ENCODE results near the gene CORT. TPM values are rescaled to one million over a fixed set of nuclear protein-coding genes. Genes with fewer than 3 reads are reported as not detected.
A peak's percentile ranks its signal among the peaks of the same experiment; 100 is the strongest.
"Not testable (repeated sequence)": the region's sequence is repeated elsewhere in the genome, so short reads cannot be mapped to it uniquely, and the experiment has no call there.

The CORT gene
- total RNA-seq, 2 experiments from 2014 or later, result 0.50 TPM; not detected in 1

GRCh38 chr1:10470043-10470442 lies 20.2 kb downstream of the CORT start:
- Mint-ChIP-seq H3K4me3 (no peak overlapping the region), H3K36me3 (ENCODE audit: low read depth) (peaks cover 21% of the 10 kb centered on the region), H3K9me3 (no peaks in the 10 kb centered on the region), H3K27me3 (no peaks in the 10 kb centered on the region), H3K27ac (no peak overlapping the region), H3K4me1 (peaks cover 38% of the 10 kb centered on the region)
- ChIA-PET POLR2A (no interaction called here), CTCF (no interaction called here)
- no peak for DNase-seq

GRCh38 chr1:10471411-10472219 lies 21.8 kb downstream of the CORT start:
- H3K27ac Mint-ChIP-seq, result peak overlapping the region; percentile 77
- peaks cover 25% of the 10 kb centered on the region for H3K36me3 Mint-ChIP-seq (ENCODE audit: low read depth)
- peak overlapping the region; percentile 81 for H3K4me3 Mint-ChIP-seq
- no peaks in the 10 kb centered on the region for H3K9me3 Mint-ChIP-seq
- POLR2A ChIA-PET, result interaction anchor here (0.8 to 1.9 kb wide), 2 partner anchors 8 to 41 kb away, joined by 3 to 5 read pairs; no protein-coding TSS in a partner anchor
- peak; percentile 17 for DNase-seq
- no peaks in the 10 kb centered on the region for H3K27me3 Mint-ChIP-seq
- peaks cover 53% of the 10 kb centered on the region for H3K4me1 Mint-ChIP-seq
- CTCF ChIA-PET, result interaction anchor here (0.6 to 1.9 kb wide), 2 partner anchors 23 to 820 kb away, joined by 4 to 11 read pairs; no protein-coding TSS in a partner anchor

DNA sequence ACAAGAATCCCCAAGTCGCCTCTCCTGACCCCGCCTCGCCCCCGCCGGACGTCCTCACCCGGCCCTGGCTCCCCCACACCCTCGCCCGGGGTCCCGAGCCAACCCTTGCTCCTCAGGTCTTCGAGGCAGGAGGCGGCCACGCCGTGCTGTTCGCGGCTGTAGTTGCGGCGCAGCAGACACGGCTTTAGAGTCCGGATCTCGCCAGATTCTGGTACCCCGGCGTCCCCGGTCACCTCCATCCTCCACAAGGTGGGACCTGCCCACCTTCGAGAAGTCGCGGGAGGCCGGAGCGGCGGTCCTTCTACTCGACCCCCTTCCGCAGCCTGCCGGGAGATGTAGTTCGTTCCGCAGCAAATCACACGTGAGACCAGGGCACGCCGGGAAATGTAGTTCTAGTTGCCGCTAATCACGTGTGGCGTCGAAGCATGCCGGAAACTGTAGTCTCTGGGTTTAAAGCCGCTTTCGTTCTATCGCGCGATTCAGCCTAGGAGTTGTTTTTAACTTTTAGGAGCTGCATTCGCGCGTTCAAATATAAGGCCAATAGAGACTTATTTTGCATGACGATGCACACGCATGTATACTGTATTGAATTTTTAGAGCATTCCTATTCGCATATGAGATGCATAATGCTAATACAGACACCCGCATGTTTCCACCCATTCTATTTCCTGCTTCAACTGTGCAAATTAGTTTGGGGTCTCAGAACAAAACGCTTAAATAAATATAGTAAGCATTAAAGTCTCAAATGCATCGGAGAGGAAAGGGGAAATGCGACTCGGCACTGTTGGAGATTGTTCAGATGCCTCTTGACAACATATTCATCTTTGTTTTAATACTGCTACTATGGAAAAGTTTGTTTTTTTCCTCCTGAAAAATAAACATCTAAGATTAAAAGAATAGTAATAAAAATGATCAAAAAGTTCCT lies 22.7 kb downstream of the CORT start, which contains the start of gene DFFA:
Gene DFFA (minus strand): TSS at position 310 of the 925 bp plus-strand sequence. CDS start 71 bp downstream, at position 239.
- no peaks in the 10 kb centered on the region for H3K27me3 Mint-ChIP-seq
- H3K4me3 Mint-ChIP-seq, result peak within 1 kb of the TSS; percentile 81
- H3K9me3 Mint-ChIP-seq, result no peaks in the 10 kb centered on the region
- peak; percentile 94 for DNase-seq
- peaks cover 22% of the 10 kb centered on the region for H3K36me3 Mint-ChIP-seq (ENCODE audit: low read depth)
- POLR2A ChIA-PET, result interaction anchor here (1.9 kb wide), 1 partner anchor 9 kb away, joined by 5 read pairs; no protein-coding TSS in a partner anchor
- peaks cover 54% of the 10 kb centered on the region for H3K4me1 Mint-ChIP-seq
- CTCF ChIA-PET, result interaction anchor here (0.6 to 1.9 kb wide), 4 partner anchors 22 to 819 kb away, joined by 3 to 11 read pairs (median 4); no protein-coding TSS in a partner anchor
- peak within 1 kb of the TSS; percentile 77 for H3K27ac Mint-ChIP-seq

DNA sequence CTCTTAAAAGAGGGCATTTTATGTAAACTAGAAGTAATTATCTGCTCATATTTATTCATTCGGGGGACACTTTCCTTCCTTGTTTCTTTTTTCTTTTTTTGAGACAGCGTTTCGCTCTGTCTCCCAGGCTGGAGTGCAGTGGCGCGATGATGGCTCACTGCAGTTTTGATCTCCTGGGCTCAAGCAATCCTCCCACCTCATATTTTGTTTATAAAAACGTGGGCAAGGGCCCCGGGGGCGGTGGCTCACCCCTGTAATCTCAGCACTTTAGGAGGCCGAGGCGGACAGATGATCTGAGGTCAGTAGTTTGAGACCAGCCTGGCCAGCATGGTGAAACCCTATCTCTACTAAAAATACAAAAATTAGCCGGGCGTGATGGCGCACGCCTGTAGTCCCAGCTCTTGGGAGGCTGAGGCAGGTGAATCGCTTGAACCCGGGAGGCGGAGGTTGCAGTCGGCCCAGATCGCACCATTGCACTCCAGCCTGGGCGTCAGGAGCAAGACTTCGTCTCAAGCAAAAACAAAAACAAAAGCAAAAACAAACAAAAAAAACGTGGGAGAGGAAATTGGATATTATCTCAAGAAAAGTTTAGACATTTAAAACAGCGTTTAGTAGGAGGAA lies 23.4 kb downstream of the CORT start:
- ChIA-PET POLR2A (interaction anchor here (1.9 kb wide), 1 partner anchor 10 kb away, joined by 5 read pairs; no protein-coding TSS in a partner anchor), CTCF (interaction anchor here (1.0 to 1.9 kb wide), 3 partner anchors 21 to 42 kb away, joined by 3 to 11 read pairs (median 3); no protein-coding TSS in a partner anchor)
- DNase-seq, result no peak
- Mint-ChIP-seq H3K27ac (peak overlapping the region; percentile 77), H3K36me3 (ENCODE audit: low read depth) (peaks cover 16% of the 10 kb centered on the region), H3K4me1 (peaks cover 51% of the 10 kb centered on the region), H3K4me3 (no peak overlapping the region), H3K9me3 (no peaks in the 10 kb centered on the region), H3K27me3 (no peaks in the 10 kb centered on the region)

DNA sequence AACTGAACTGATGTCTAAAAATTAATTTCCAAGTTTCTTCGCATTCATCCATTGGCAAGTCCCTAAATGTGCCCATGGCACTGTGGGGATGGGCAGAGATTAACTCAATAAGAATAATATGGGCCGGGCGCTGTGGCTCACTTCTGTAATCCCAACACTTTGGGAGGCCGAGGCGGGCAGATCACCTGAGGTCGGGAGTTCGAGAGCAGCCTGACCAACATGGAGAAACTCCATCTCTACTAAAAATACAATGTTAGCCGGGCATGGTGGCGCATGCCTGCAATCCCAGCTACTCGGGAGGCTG lies 24.4 kb downstream of the CORT start:
- DNase-seq; CTCF ChIA-PET; H3K9me3 Mint-ChIP-seq; H3K27me3 Mint-ChIP-seq; H3K36me3 Mint-ChIP-seq (ENCODE audit: low read depth): not testable (repeated sequence)
- Mint-ChIP-seq H3K4me1 (peaks cover 50% of the 10 kb centered on the region), H3K4me3 (peak overlapping the region; percentile 92), H3K27ac (peak overlapping the region; percentile 78)
- POLR2A ChIA-PET, result interaction anchor here (0.9 to 1.5 kb wide), 3 partner anchors 12 to 43 kb away, joined by 3 to 11 read pairs (median 5); no protein-coding TSS in a partner anchor

GRCh38 chr1:10474613-10475507 lies 25.0 kb downstream of the CORT start, which contains the start of gene PEX14:
TSS of gene PEX14 (plus strand) at chr1:10474950. CDS start at chr1:10474967, 17 bp downstream.
- Mint-ChIP-seq H3K9me3 (no peaks in the 10 kb centered on the region), H3K4me3 (peak within 1 kb of the TSS; percentile 92), H3K27ac (peak within 1 kb of the TSS; percentile 80), H3K36me3 (ENCODE audit: low read depth) (peaks cover 10% of the 10 kb centered on the region), H3K27me3 (no peaks in the 10 kb centered on the region), H3K4me1 (peaks cover 50% of the 10 kb centered on the region)
- ChIA-PET POLR2A (interaction anchor here (0.7 to 1.5 kb wide), 9 partner anchors 11 to 531 kb away, joined by 3 to 11 read pairs (median 4); partner anchors contain the start of genes CENPS, LZIC, NMNAT1 and PGD), CTCF (interaction anchor here (1.0 to 1.3 kb wide), 3 partner anchors 20 to 44 kb away, joined by 3 to 8 read pairs (median 4); partner anchors contain the start of gene CENPS)
- peak; percentile 92 for DNase-seq

DNA sequence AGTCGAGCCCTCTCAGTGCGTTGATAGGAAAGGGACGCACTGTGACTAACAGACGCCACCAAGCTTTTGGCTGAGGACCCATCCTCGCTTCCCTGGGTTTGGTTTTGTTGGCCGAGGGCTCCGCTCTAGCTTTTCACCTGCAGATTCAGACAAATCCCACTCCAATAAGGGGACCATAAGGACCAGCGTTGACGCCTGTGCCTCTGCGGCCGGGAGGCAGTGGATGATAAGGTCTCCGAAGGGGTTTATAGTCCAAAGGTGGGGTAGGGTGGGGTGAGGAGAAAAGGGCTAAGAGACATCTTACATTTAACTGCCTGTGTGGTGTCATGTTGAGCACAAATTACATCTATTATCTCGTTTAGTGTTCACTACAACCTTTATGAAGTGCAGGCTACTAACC lies 25.7 kb downstream of the CORT start:
- peaks cover 50% of the 10 kb centered on the region for H3K4me1 Mint-ChIP-seq

GRCh38 chr1:10479296-10479695 lies 29.5 kb downstream of the CORT start:
- POLR2A ChIA-PET, result no interaction called here
- DNase-seq, result no peak
- Mint-ChIP-seq H3K4me1 (peaks cover 23% of the 10 kb centered on the region), H3K27me3 (no peaks in the 10 kb centered on the region), H3K4me3 (no peak overlapping the region), H3K9me3 (no peaks in the 10 kb centered on the region), H3K27ac (no peak overlapping the region), H3K36me3 (ENCODE audit: low read depth) (peaks cover 10% of the 10 kb centered on the region)
- CTCF ChIA-PET, result no interaction called here

More for the DNA sequence above, 25.7 kb downstream of the CORT start:
- Mint-ChIP-seq H3K4me3 (peak overlapping the region; percentile 92), H3K27me3 (no peaks in the 10 kb centered on the region), H3K9me3 (no peaks in the 10 kb centered on the region), H3K36me3 (ENCODE audit: low read depth) (peaks cover 10% of the 10 kb centered on the region), H3K27ac (peak overlapping the region; percentile 80)
- DNase-seq, result no peak
- ChIA-PET CTCF (interaction anchor here (1.0 to 1.3 kb wide), 3 partner anchors 19 to 45 kb away, joined by 3 to 8 read pairs (median 4); partner anchors contain the start of gene CENPS), POLR2A (interaction anchor here (0.7 to 1.5 kb wide), 8 partner anchors 11 to 532 kb away, joined by 3 to 11 read pairs (median 4); partner anchors contain the start of genes CENPS, LZIC, NMNAT1 and PGD)

GRCh38 chr1:10480614-10481013 lies 30.8 kb downstream of the CORT start:
- no peak overlapping the region for H3K4me3 Mint-ChIP-seq
- no peaks in the 10 kb centered on the region for H3K27me3 Mint-ChIP-seq
- DNase-seq, result no peak
- H3K9me3 Mint-ChIP-seq, result no peaks in the 10 kb centered on the region
- H3K36me3 Mint-ChIP-seq (ENCODE audit: low read depth), result peaks cover 6% of the 10 kb centered on the region
- POLR2A ChIA-PET, result no interaction called here
- peaks cover 13% of the 10 kb centered on the region for H3K4me1 Mint-ChIP-seq
- H3K27ac Mint-ChIP-seq, result no peak overlapping the region
- CTCF ChIA-PET, result no interaction called here

GRCh38 chr1:10484521-10484920 lies 34.7 kb downstream of the CORT start:
- ChIA-PET CTCF (interaction anchor here (0.7 to 2.1 kb wide), 2 partner anchors 10 to 528 kb away, joined by 4 to 21 read pairs; no protein-coding TSS in a partner anchor), POLR2A (interaction anchor here (2.3 kb wide), 1 partner anchor 10 kb away, joined by 9 read pairs; no protein-coding TSS in a partner anchor)
- no peak overlapping the region for H3K4me3 Mint-ChIP-seq
- H3K27ac Mint-ChIP-seq, result no peak overlapping the region
- H3K4me1 Mint-ChIP-seq, result peaks cover 3% of the 10 kb centered on the region
- no peaks in the 10 kb centered on the region for H3K27me3 Mint-ChIP-seq
- peaks cover 7% of the 10 kb centered on the region for H3K36me3 Mint-ChIP-seq (ENCODE audit: low read depth)
- DNase-seq, result no peak
- H3K9me3 Mint-ChIP-seq, result no peaks in the 10 kb centered on the region
